OCI-LY7 (cell line): ENCODE data around the gene TNXB. TPM values are rescaled to one million over a fixed set of nuclear protein-coding genes. Genes with fewer than 3 reads are reported as not detected.
"Not testable (repeated sequence)": the region's sequence is repeated elsewhere in the genome, so short reads cannot be mapped to it uniquely, and the experiment has no call there.

ENCODE experiments used
- BruUV-seq: library from RNA; stranded (reverse); fragments of 400-500 nt; replicated peaks from 2 replicates; lab custom pipeline; 2021; lab: Mats Ljungman, UMichigan
- CTCF ChIA-PET: fragments of 300-600 bp; sonication (Branson Sonifier 250); formaldehyde crosslinking; loops from one replicate; lab custom pipeline; 2022; ENCODE audit warnings: antibody characterized with exemption; ENCODE audit not compliant: unreplicated experiment; lab: Charles Lee
- POLR2A ChIA-PET: fragments of 300-600 bp; sonication (Branson Sonifier 250); formaldehyde crosslinking; loops from one replicate; lab custom pipeline; 2022; ENCODE audit warnings: antibody characterized with exemption; lab: Charles Lee
- DNase-seq: peaks from one replicate; pipeline ENCODE4 v3.0.0-alpha.2; 2015; ENCODE audit warnings: low spot score
- H2AFZ ChIP-seq: fragments of 200-600 bp; sonication (generic), shearing (Covaris generic); 2 replicates; pipeline ENCODE4 v1.6.1; 2014; ENCODE audit warnings: mild to moderate bottlenecking, antibody characterized with exemption, low read length, moderate library complexity
- H3K27ac ChIP-seq: fragments of 200-600 bp; sonication (generic); 2 replicates; pipeline ENCODE4 v1.5.1; 2014; ENCODE audit warnings: mixed run types, low read depth, mild to moderate bottlenecking, moderate library complexity, low read length, inconsistent platforms; ENCODE audit not compliant: poor library complexity, severe bottlenecking
- H3K36me3 ChIP-seq: fragments of 200-600 bp; sonication (generic); 2 replicates; pipeline ENCODE4 v1.6.1; 2014; ENCODE audit warnings: mild to moderate bottlenecking, antibody characterized with exemption, low read length, moderate library complexity, mixed read lengths; ENCODE audit not compliant: insufficient read depth
- H3K4me1 ChIP-seq: fragments of 200-600 bp; sonication (generic); 2 replicates; pipeline ENCODE4 v1.5.1; 2014; ENCODE audit warnings: mild to moderate bottlenecking, low read length; ENCODE audit not compliant: insufficient read depth, poor library complexity, severe bottlenecking
- H3K4me2 ChIP-seq: fragments of 200-600 bp; sonication (generic); 2 replicates; pipeline ENCODE4 v1.6.1; 2014; ENCODE audit warnings: mild to moderate bottlenecking, low read length
- H3K4me3 ChIP-seq: fragments of 200-600 bp; sonication (generic); 2 replicates; pipeline ENCODE4 v1.5.1; 2014; ENCODE audit warnings: mild to moderate bottlenecking, low read depth, low read length; ENCODE audit not compliant: poor library complexity, severe bottlenecking
- H3K79me2 ChIP-seq: fragments of 200-600 bp; sonication (generic); 2 replicates; pipeline ENCODE4 v1.6.1; 2016; ENCODE audit warnings: low read depth, mild to moderate bottlenecking, low read length, moderate library complexity, mixed read lengths; ENCODE audit not compliant: insufficient read depth
- H3K9me2 ChIP-seq: fragments of 200-600 bp; sonication (generic); 2 replicates; pipeline ENCODE4 v1.6.1; 2016; ENCODE audit warnings: mild to moderate bottlenecking, low read length, mixed read lengths; ENCODE audit not compliant: insufficient read depth
- H3K9me3 ChIP-seq: fragments of 200-600 bp; sonication (generic); 2 replicates; pipeline ENCODE4 v1.6.1; 2014; ENCODE audit warnings: mild to moderate bottlenecking, mixed run types, low read length, mixed read lengths
- H4K20me1 ChIP-seq: fragments of 200-600 bp; sonication (generic); 2 replicates; pipeline ENCODE4 v1.6.1; 2014; ENCODE audit warnings: mild to moderate bottlenecking, antibody characterized with exemption, low read length, moderate library complexity, mixed read lengths; ENCODE audit not compliant: insufficient read depth
- intact Hi-C: fragments of 100-400 bp; cut with micrococcal nuclease; formaldehyde crosslinking; loops from one replicate; pipeline ENCODE4 v1.10.0; 2022; ENCODE audit not compliant: unreplicated experiment
- total RNA-seq, 2 experiments: library from RNA; depleted of rRNA in 1 of 2; stranded (reverse); fragments of >200 nt in 1 of 2; shearing (Covaris generic) in 1 of 2; gene quantifications; 2 replicates each; pipeline ENCODE4 v1.2.3, GENCODE V29; 2014 to 2022

TNXB gene
- total RNA-seq, 2 experiments from 2014 or later, result 1.7 to 9.2 TPM

- H4K20me1 ChIP-seq, H3K4me3 ChIP-seq, H2AFZ ChIP-seq, CTCF ChIA-PET, DNase-seq, H3K36me3 ChIP-seq, POLR2A ChIA-PET, H3K27ac ChIP-seq, BruUV-seq, intact Hi-C loops, H3K4me1 ChIP-seq, H3K9me2 ChIP-seq, H3K79me2 ChIP-seq, H3K9me3 ChIP-seq, H3K4me2 ChIP-seq: not testable (repeated sequence)
These were observed 66.9 kb downstream of the TNXB start for GRCh38 chr6:32042276-32042675.

GRCh38 chr6:32041385-32041784 lies 67.8 kb downstream of the TNXB start:
- CTCF ChIA-PET, H3K4me3 ChIP-seq, H3K9me3 ChIP-seq, intact Hi-C loops, H3K4me1 ChIP-seq, DNase-seq, BruUV-seq, H2AFZ ChIP-seq, H3K4me2 ChIP-seq, H4K20me1 ChIP-seq, H3K79me2 ChIP-seq, H3K27ac ChIP-seq, H3K9me2 ChIP-seq, POLR2A ChIA-PET, H3K36me3 ChIP-seq: not testable (repeated sequence)

GRCh38 chr6:32041050-32041321 lies 68.2 kb downstream of the TNXB start:
- DNase-seq, H3K4me2 ChIP-seq, H3K79me2 ChIP-seq, CTCF ChIA-PET, H3K4me1 ChIP-seq, H2AFZ ChIP-seq, H3K9me2 ChIP-seq, BruUV-seq, POLR2A ChIA-PET, H3K27ac ChIP-seq, H3K9me3 ChIP-seq, H4K20me1 ChIP-seq, H3K4me3 ChIP-seq, intact Hi-C loops, H3K36me3 ChIP-seq: not testable (repeated sequence)

- H4K20me1 ChIP-seq, BruUV-seq, POLR2A ChIA-PET, H3K4me2 ChIP-seq, H3K9me3 ChIP-seq, H3K27ac ChIP-seq, H2AFZ ChIP-seq, H3K9me2 ChIP-seq, H3K79me2 ChIP-seq, H3K4me3 ChIP-seq, CTCF ChIA-PET, DNase-seq, H3K36me3 ChIP-seq, intact Hi-C loops, H3K4me1 ChIP-seq: not testable (repeated sequence)
These were observed 68.7 kb downstream of the TNXB start for GRCh38 chr6:32040299-32041049.

- POLR2A ChIA-PET, H3K79me2 ChIP-seq, DNase-seq, BruUV-seq, H3K4me3 ChIP-seq, intact Hi-C loops, H3K9me3 ChIP-seq, H4K20me1 ChIP-seq, H3K27ac ChIP-seq, H2AFZ ChIP-seq, H3K4me1 ChIP-seq, CTCF ChIA-PET, H3K36me3 ChIP-seq, H3K9me2 ChIP-seq, H3K4me2 ChIP-seq: not testable (repeated sequence)
These were observed 69.5 kb downstream of the TNXB start for GRCh38 chr6:32039321-32040274.

DNA sequence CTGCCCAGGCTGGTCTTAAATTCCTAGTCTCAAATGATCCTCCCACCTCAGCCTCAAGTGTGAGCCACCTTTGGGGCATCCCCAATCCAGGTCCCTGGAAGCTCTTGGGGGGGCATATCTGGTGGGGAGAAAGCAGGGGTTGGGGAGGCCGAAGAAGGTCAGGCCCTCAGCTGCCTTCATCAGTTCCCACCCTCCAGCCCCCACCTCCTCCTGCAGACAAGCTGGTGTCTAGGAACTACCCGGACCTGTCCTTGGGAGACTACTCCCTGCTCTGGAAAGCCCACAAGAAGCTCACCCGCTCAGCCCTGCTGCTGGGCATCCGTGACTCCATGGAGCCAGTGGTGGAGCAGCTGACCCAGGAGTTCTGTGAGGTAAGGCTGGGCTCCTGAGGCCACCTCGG lies 70.3 kb downstream of the TNXB start:
- H4K20me1 ChIP-seq, CTCF ChIA-PET, H3K9me3 ChIP-seq, H3K9me2 ChIP-seq, H3K4me2 ChIP-seq, H3K27ac ChIP-seq, H3K4me1 ChIP-seq, H2AFZ ChIP-seq, H3K4me3 ChIP-seq, H3K36me3 ChIP-seq, POLR2A ChIA-PET, intact Hi-C loops, DNase-seq, BruUV-seq, H3K79me2 ChIP-seq: not testable (repeated sequence)
